ENCODE data around the gene DNMBP.

DNA sequence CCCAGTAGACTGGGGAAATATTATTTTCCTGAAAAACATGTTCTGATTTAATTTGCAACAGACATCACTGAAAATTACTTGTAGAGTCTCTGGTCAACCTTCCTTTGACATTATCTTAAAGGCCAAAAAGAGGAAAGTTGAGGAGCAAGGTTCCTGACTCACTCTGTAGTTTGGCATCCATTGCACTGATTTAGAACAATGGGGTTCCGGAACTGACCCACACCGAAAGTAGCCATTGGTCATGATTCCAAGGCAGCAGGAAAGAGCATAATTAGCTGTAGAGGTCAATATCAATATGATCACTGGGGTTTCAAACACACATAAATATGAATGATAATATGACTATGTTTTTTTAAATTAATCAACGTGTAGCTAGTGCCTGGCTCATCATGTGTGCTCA, 65.8 kb downstream of the DNMBP start:
- no peak for TF ChIP-seq POLR2AphosphoS5 (IDR thresholded peaks at IDR 0.05; ENCODE audit: low read depth, low read length)
- TF ChIP-seq EZH2 (IDR thresholded peaks at IDR 0.05) = no peak
- no peak for TF ChIP-seq POLR2A (IDR thresholded peaks at IDR 0.05; ENCODE audit: borderline replicate concordance, extremely low read depth, insufficient read depth, insufficient read length)
- TF ChIP-seq, protein P1, sequence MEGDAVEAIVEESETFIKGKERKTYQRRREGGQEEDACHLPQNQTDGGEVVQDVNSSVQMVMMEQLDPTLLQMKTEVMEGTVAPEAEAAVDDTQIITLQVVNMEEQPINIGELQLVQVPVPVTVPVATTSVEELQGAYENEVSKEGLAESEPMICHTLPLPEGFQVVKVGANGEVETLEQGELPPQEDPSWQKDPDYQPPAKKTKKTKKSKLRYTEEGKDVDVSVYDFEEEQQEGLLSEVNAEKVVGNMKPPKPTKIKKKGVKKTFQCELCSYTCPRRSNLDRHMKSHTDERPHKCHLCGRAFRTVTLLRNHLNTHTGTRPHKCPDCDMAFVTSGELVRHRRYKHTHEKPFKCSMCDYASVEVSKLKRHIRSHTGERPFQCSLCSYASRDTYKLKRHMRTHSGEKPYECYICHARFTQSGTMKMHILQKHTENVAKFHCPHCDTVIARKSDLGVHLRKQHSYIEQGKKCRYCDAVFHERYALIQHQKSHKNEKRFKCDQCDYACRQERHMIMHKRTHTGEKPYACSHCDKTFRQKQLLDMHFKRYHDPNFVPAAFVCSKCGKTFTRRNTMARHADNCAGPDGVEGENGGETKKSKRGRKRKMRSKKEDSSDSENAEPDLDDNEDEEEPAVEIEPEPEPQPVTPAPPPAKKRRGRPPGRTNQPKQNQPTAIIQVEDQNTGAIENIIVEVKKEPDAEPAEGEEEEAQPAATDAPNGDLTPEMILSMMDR (IDR thresholded peaks at IDR 0.05 in 2 of 3, conservative IDR thresholded peaks at IDR 0.05 in 1 of 3; ENCODE audit: borderline replicate concordance in 1 of 3, insufficient read depth in 1 of 3, low read depth in 2 of 3, low read length in 2 of 3) = no peak
- TF ChIP-seq FOSL1 (IDR thresholded peaks at IDR 0.05; ENCODE audit: low read depth) = no peak
- TF ChIP-seq YY1 (IDR thresholded peaks at IDR 0.05; ENCODE audit: extremely low read depth, insufficient replicate concordance, low read depth, low read length) = no peak
- TF ChIP-seq, protein P2, sequence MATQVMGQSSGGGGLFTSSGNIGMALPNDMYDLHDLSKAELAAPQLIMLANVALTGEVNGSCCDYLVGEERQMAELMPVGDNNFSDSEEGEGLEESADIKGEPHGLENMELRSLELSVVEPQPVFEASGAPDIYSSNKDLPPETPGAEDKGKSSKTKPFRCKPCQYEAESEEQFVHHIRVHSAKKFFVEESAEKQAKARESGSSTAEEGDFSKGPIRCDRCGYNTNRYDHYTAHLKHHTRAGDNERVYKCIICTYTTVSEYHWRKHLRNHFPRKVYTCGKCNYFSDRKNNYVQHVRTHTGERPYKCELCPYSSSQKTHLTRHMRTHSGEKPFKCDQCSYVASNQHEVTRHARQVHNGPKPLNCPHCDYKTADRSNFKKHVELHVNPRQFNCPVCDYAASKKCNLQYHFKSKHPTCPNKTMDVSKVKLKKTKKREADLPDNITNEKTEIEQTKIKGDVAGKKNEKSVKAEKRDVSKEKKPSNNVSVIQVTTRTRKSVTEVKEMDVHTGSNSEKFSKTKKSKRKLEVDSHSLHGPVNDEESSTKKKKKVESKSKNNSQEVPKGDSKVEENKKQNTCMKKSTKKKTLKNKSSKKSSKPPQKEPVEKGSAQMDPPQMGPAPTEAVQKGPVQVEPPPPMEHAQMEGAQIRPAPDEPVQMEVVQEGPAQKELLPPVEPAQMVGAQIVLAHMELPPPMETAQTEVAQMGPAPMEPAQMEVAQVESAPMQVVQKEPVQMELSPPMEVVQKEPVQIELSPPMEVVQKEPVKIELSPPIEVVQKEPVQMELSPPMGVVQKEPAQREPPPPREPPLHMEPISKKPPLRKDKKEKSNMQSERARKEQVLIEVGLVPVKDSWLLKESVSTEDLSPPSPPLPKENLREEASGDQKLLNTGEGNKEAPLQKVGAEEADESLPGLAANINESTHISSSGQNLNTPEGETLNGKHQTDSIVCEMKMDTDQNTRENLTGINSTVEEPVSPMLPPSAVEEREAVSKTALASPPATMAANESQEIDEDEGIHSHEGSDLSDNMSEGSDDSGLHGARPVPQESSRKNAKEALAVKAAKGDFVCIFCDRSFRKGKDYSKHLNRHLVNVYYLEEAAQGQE (IDR thresholded peaks at IDR 0.05; ENCODE audit: low read depth) = no peak
- no peak for TF ChIP-seq TCF7L2 (IDR thresholded peaks at IDR 0.05; ENCODE audit: borderline replicate concordance, extremely low read depth, insufficient read depth, insufficient read length)
- TF ChIP-seq ZFX (IDR thresholded peaks at IDR 0.05) = no peak
- no peak for TF ChIP-seq RAD21 (IDR thresholded peaks at IDR 0.05; ENCODE audit: low read depth)
- TF ChIP-seq ZNF274 (IDR thresholded peaks at IDR 0.05; ENCODE audit: low read depth, low read length) = no peak
- TF ChIP-seq CBX3 (IDR thresholded peaks at IDR 0.05; ENCODE audit: low read depth) = no peak
